Activated B cell treated with CpG ODN at 0.5 μM for 24 hours (primary cell): ENCODE results near the gene PTGES2. TPM values are rescaled to one million over a fixed set of nuclear protein-coding genes. Genes with fewer than 3 reads are reported as not detected.

ENCODE experiments used
- ATAC-seq: fragments of 200-7000 bp; cut with Tn5 transposase; one replicate; pipeline ENCODE4 v1.10.0; 2021; ENCODE audit warnings: low read depth, mild to moderate bottlenecking, moderate library complexity
- CTCF ChIA-PET: fragments of 350-600 bp; sonication (Branson Sonifier 250); formaldehyde crosslinking; loops from one replicate; lab custom pipeline; 2021; ENCODE audit warnings: antibody characterized with exemption; lab: Charles Lee
- POLR2A ChIA-PET: fragments of 350-600 bp; sonication (Branson Sonifier 250); formaldehyde crosslinking; loops from one replicate; lab custom pipeline; 2021; ENCODE audit warnings: antibody characterized with exemption; lab: Charles Lee
- DNase-seq: peaks from one replicate; pipeline ENCODE4 v3.0.0; 2022
- H3K27ac Mint-ChIP-seq: one replicate; pipeline ENCODE4 v1.8.0; 2020; ENCODE audit warnings: mixed read lengths
- H3K27me3 Mint-ChIP-seq: one replicate; pipeline ENCODE4 v1.8.0; 2021; ENCODE audit warnings: mixed read lengths
- H3K36me3 Mint-ChIP-seq: one replicate; pipeline ENCODE4 v1.8.0; 2021; ENCODE audit warnings: low read depth, mixed read lengths
- H3K4me1 Mint-ChIP-seq: one replicate; pipeline ENCODE4 v1.8.0; 2021; ENCODE audit warnings: mixed read lengths
- H3K4me3 Mint-ChIP-seq: one replicate; pipeline ENCODE4 v1.8.0; 2020; ENCODE audit warnings: mild to moderate bottlenecking, mixed read lengths
- H3K9me3 Mint-ChIP-seq: one replicate; pipeline ENCODE4 v1.8.0; 2020; ENCODE audit warnings: mixed read lengths
- intact Hi-C: fragments of 100-400 bp; cut with micrococcal nuclease; formaldehyde crosslinking; loops from one replicate; pipeline ENCODE4 v1.15.1; 2024
- total RNA-seq: library from RNA; stranded (reverse); gene quantifications from 2 replicates; pipeline ENCODE4 v1.2.3, GENCODE V29; 2022
- TF ChIP-seq, protein P1 (sequence below): fragments of 200-600 bp; IDR thresholded peaks from one replicate; pipeline ENCODE4 v1.8.0; 2022; ENCODE audit warnings: antibody characterized with exemption, mild to moderate bottlenecking

The PTGES2 gene
- total RNA-seq, 1 donor from 2014 or later: 89.2 TPM

DNA sequence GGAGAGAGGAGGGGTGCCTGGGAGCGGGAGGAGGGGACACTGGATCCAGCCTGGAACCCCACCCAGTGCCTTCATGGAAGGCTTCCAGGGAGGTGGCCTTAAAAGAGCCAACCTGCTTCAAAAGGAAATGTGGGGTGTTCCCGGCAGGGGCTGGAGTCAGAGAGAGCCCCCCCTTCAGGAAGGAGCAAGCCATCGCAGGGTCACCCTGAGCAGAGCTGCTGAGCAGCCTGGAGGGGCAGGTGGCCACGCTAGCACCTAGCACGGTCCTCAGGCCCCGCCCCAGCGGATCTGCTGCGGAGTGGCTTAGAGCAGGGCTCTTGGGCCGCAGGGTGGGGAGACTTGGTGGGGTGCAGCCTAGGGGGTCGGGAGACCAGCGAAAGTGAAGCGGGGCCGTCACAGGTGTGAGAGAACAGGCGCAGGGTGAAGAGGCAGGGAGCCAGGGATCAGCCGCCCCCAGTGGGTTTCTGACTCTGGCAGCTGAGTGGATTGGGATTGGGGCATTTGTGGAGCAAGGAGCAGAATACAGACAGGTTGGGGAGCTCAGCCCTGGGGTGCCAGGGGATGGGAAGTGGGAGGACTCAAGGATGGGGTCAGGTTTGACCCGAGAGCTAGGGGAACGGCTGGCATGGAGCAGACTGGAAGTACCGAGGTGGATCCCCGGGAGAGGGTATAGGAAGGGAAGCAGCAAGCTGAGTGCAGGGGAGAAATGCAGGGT, 23.2 kb upstream of the PTGES2 start:
- no peaks in the 10 kb centered on the region for H3K9me3 Mint-ChIP-seq
- H3K27me3 Mint-ChIP-seq: peaks cover 3% of the 10 kb centered on the region
- peak; percentile 54 for ATAC-seq
- ChIA-PET CTCF (no interaction called here), POLR2A (interaction anchor here (0.6 kb wide), 1 partner anchor 15 kb away, joined by 8 read pairs; no protein-coding TSS in a partner anchor)
- intact Hi-C loops: no loop called here
- DNase-seq: no peak
- H3K4me3 Mint-ChIP-seq: no peak overlapping the region
- H3K36me3 Mint-ChIP-seq: no peaks in the 10 kb centered on the region
- H3K27ac Mint-ChIP-seq: no peak overlapping the region
- no peaks in the 10 kb centered on the region for H3K4me1 Mint-ChIP-seq
- TF ChIP-seq, protein P1, sequence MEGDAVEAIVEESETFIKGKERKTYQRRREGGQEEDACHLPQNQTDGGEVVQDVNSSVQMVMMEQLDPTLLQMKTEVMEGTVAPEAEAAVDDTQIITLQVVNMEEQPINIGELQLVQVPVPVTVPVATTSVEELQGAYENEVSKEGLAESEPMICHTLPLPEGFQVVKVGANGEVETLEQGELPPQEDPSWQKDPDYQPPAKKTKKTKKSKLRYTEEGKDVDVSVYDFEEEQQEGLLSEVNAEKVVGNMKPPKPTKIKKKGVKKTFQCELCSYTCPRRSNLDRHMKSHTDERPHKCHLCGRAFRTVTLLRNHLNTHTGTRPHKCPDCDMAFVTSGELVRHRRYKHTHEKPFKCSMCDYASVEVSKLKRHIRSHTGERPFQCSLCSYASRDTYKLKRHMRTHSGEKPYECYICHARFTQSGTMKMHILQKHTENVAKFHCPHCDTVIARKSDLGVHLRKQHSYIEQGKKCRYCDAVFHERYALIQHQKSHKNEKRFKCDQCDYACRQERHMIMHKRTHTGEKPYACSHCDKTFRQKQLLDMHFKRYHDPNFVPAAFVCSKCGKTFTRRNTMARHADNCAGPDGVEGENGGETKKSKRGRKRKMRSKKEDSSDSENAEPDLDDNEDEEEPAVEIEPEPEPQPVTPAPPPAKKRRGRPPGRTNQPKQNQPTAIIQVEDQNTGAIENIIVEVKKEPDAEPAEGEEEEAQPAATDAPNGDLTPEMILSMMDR: no peak

DNA sequence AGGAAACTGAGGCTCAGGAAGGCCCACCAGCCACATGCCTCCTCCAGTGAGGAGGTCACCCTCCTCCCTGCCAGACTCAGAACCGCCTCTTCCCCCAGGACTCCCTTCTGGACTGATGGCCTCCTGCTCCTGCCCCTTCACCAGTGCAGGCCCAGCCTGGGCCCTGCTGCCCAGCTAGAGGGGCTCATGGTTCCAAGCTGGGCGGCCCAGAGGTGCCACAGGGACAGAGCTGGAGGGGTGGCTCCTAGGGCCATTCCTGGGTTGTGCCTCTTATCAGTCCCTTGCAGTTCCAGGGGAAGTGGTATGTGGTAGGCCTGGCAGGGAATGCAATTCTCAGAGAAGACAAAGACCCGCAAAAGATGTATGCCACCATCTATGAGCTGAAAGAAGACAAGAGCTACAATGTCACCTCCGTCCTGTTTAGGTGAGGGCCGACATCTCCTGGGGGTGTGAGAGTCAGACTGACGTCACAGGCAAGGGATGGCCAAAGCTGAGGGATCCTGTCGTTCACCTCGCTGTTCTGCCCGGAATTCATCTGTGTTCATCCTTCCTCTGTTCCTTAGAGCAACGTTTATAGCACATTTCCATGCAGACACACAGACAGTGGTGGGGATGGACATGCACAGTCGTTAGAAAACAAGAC, 22.5 kb upstream of the PTGES2 start:
- H3K27ac Mint-ChIP-seq: no peak overlapping the region
- no peaks in the 10 kb centered on the region for H3K4me1 Mint-ChIP-seq
- no peaks in the 10 kb centered on the region for H3K9me3 Mint-ChIP-seq
- peaks cover 3% of the 10 kb centered on the region for H3K27me3 Mint-ChIP-seq
- intact Hi-C loops: no loop called here
- H3K4me3 Mint-ChIP-seq: no peak overlapping the region
- H3K36me3 Mint-ChIP-seq: no peaks in the 10 kb centered on the region
- ATAC-seq: no peak
- no peak for DNase-seq
- TF ChIP-seq, protein P1: no peak
- CTCF ChIA-PET: no interaction called here
- POLR2A ChIA-PET: no interaction called here

DNA sequence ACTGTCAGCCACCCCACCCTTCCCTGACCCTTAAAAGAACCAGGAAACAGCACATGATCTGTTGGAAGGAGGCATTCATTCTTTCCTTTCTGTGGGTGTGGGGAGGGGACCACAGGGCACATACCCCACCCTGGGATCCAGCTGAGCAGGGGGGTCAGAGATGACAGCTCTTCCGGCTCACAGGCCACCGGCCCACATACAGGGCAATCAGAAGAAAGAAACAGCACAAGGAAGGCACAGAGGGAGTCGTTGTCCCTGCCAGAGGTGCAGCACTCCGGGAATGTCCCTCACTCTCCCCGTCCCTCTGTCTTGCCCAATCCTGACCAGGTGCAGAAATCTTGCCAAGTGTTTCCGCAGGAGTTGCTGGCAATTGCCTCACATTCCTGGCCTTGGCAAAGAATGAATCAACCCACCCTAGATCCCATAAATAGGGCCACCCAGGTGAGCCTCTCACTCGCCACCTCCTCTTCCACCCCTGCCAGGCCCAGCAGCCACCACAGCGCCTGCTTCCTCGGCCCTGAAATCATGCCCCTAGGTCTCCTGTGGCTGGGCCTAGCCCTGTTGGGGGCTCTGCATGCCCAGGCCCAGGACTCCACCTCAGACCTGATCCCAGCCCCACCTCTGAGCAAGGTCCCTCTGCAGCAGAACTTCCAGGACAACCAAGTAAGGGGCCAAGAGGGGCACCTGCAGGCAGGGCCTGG, 21.6 kb upstream of the PTGES2 start, which contains the start of gene LCN2:
Gene LCN2, plus strand, starts transcription at position 453 of the 701 bp plus-strand sequence. Its CDS starts 73 bp downstream, at position 526.
- H3K36me3 Mint-ChIP-seq: no peaks in the 10 kb centered on the region
- intact Hi-C loops: no loop called here
- TF ChIP-seq, protein P1: no peak
- no peak within 1 kb of the TSS for H3K4me3 Mint-ChIP-seq
- no peak within 1 kb of the TSS for H3K27ac Mint-ChIP-seq
- no peak for DNase-seq
- ChIA-PET POLR2A (no interaction called here), CTCF (no interaction called here)
- peaks cover 3% of the 10 kb centered on the region for H3K27me3 Mint-ChIP-seq
- ATAC-seq: no peak
- H3K4me1 Mint-ChIP-seq: no peaks in the 10 kb centered on the region
- H3K9me3 Mint-ChIP-seq: no peaks in the 10 kb centered on the region

DNA sequence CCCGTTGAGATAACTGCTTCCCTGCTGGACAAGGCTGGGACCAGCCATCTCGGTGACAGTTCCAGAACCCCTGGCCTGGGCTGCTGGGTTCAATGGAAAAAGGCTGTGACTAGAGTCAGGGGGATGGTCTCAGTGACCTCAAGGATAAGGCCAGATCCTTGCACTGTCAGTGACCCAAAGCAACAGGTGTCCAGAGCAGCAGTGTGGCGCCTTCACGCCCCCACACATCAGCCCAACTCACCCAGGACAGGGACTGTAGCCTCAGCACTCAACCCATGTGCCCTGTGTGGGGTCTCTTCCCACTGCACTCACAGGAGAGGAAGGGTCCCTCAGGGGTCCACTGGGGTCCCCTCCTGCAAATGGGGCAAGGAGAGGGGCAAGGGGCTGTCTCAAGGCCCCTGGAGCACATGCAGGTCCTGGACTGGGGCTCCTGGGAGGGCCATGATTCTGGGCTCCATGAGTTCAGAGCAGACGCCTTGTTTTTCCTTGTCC, 21.0 kb upstream of the PTGES2 start:
- ChIA-PET POLR2A (no interaction called here), CTCF (no interaction called here)
- H3K4me1 Mint-ChIP-seq: no peaks in the 10 kb centered on the region
- no peak overlapping the region for H3K4me3 Mint-ChIP-seq
- TF ChIP-seq, protein P1: no peak
- no peaks in the 10 kb centered on the region for H3K36me3 Mint-ChIP-seq
- no peak for DNase-seq
- no peak overlapping the region for H3K27ac Mint-ChIP-seq
- intact Hi-C loops: no loop called here
- H3K9me3 Mint-ChIP-seq: no peaks in the 10 kb centered on the region
- no peak for ATAC-seq
- H3K27me3 Mint-ChIP-seq: peaks cover 3% of the 10 kb centered on the region
